WI38 (cell line): ENCODE data around the gene UPK1A.
A peak's percentile ranks its signal among the peaks of the same experiment; 100 is the strongest.
"Not testable (repeated sequence)": the region's sequence is repeated elsewhere in the genome, so short reads cannot be mapped to it uniquely, and the experiment has no call there.

Experiments
- H3K4me3 ChIP-seq: 2 replicates; pipeline ENCODE4 v1.5.1; 2011; ENCODE audit warnings: low read depth, mild to moderate bottlenecking, control low read depth, low read length
- TF ChIP-seq, protein P1 (sequence below): IDR thresholded peaks from 2 replicates; pipeline ENCODE4 v1.5.1; 2012; ENCODE audit warnings: low read depth, mild to moderate bottlenecking, control low read depth, low read length

The UPK1A gene

DNA sequence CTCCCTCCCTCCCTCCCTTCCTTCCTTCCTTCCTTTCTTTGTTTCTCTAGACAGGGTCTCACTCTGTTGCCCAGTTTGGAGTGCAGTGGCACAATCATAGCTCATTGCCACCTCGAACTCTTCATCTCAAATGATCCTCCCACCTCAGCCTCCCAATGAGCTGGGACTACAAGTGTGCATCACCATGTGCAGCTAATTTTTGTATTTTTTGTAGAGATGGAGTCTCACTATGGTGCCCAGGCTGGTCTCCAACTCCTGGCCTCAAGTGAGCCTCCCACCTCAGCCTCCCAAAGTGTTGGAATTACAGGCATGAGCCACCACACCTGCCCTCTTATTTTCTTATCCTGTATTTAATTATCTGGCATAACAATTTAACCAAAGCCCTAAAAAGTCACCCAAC is 4.4 kb downstream of the UPK1A start:
- TF ChIP-seq, protein P1, sequence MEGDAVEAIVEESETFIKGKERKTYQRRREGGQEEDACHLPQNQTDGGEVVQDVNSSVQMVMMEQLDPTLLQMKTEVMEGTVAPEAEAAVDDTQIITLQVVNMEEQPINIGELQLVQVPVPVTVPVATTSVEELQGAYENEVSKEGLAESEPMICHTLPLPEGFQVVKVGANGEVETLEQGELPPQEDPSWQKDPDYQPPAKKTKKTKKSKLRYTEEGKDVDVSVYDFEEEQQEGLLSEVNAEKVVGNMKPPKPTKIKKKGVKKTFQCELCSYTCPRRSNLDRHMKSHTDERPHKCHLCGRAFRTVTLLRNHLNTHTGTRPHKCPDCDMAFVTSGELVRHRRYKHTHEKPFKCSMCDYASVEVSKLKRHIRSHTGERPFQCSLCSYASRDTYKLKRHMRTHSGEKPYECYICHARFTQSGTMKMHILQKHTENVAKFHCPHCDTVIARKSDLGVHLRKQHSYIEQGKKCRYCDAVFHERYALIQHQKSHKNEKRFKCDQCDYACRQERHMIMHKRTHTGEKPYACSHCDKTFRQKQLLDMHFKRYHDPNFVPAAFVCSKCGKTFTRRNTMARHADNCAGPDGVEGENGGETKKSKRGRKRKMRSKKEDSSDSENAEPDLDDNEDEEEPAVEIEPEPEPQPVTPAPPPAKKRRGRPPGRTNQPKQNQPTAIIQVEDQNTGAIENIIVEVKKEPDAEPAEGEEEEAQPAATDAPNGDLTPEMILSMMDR, result no peak
- H3K4me3 ChIP-seq, result no peak overlapping the region

DNA sequence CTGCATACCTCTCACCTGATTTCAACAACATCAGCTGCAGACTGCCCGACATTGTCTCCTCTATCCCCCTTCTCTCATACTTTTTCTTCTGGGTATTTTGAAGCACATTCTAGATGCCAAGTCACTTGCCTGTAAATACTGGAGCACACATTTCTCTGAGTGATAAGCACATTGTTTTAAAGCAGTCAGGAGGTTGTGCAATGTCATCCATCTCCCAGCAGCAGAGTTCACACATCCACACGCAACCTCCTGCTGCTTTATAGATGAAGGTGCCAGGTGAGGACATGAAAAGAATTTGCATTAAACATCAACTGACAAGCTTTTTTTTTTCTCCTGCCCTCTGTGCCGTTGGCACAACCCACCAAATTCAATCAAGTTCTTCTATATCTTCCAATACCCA is 5.5 kb downstream of the UPK1A start:
- H3K4me3 ChIP-seq, result no peak overlapping the region
- TF ChIP-seq, protein P1, result no peak

DNA sequence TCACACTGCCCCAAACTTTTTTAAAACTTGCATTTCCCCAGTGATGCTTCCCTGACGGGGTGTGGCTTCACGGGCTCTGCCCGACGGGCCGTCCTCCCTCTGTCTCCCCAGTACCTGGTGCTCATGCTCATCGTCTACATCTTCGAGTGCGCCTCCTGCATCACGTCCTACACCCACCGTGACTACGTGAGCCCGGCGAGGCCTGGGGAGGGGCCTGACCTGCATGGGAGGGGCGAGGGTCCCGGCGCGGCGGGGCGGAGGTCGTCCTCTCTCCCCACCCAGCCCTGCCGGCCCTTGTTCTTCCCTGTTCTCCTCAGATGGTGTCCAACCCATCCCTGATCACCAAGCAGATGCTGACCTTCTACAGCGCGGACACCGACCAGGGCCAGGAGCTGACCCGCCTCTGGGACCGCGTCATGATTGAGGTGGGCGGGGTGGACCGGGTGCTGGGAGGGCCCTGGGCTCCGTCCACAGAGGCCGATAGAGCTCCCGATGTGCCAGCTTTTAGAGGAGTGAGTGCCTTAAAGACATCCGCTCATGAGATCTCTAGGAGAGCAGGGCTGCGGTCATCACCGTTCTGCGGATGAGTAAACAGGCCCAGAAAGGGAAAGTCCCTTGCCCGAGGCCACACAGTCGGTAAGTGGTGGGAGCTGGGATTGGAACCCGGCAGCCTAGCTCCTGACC is 6.9 kb downstream of the UPK1A start:
- H3K4me3 ChIP-seq, result peak overlapping the region; percentile 30
- TF ChIP-seq, protein P1, result no peak

DNA sequence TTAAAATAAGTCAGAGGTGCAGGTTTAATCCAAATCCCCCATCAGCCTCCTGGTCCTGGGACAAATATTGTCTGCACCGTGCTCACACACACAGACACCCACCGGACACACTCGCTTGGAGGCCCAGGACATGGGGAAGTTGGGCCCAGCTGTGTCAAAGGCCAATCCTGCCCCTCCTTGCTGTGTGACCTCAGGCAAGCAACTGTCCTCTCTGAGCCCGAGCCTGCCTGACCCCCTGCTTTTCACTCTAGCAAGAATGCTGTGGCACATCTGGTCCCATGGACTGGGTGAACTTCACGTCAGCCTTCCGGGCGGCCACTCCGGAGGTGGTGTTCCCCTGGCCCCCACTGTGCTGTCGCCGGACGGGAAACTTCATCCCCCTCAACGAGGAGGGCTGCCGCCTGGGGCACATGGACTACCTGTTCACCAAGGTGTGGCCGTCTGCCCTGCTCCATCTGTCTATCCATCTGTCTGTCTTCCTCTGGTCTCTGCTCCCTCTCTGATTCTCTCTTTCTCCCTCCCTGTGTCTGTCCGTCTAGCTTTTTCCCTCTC is 9.3 kb downstream of the UPK1A start:
- TF ChIP-seq, protein P1, result no peak

DNA sequence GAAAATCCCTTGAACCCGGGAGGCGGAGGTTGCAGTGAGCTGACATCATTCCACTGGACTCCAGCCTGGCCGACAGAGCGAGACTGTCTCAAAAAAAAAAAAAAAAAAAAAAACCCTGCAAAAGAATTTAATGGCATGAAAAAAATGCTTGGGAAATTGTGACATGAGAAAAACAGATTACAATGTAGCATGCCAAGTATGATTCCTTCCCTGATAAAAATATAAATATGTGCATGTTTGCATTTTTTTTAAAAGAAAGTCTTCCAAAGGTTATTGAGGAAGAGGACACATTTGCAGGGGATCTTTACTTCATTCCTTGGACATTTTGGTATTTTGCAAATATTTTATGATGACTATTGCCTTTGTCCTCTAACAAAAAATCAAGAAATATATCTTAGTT is 23.5 kb downstream of the UPK1A start:
- TF ChIP-seq, protein P1, result no peak
- no peak overlapping the region for H3K4me3 ChIP-seq

More for the DNA sequence above, 9.3 kb downstream of the UPK1A start:
- no peak overlapping the region for H3K4me3 ChIP-seq

DNA sequence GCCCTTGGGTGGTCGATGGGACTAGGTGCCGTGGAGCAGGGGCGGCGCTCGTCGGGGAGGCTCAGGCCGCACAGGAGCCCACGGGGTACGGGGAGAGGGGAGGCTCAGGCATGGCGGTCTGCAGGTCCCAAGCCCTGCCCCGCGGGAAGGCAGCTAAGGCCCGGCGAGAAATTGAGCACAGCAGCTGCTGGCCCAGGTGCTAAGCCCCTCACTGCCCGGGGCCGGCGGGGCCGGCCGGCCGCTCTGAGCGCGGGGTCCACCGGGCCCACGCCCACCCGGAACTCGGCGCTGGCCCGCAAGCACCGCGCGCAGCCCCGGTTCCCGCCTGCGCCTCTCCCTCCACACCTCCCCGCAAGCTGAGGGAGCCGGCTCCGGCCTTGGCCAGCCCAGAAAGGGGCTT is 24.8 kb downstream of the UPK1A start:
- not testable (repeated sequence) for H3K4me3 ChIP-seq

DNA sequence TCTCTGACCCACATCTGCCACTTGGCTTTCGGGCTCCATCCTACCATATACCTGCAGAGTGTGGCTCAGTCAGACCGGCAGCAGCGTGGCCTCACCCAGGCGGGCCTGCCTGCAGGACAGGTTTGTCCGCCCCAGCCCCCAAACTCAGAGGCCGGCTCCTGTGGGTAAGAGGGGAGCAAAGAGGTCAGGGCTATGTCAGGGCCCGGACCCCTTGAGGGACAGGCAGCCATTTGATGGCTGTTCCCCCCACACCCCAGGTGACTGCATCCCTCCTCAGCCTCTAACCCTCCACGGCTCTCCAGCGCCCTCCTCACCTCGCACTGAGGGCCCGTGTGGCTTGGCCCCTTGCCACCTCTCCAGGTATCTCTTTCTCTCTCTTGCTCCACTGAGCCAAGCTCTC is 25.7 kb downstream of the UPK1A start:
- TF ChIP-seq, protein P1, result no peak
- H3K4me3 ChIP-seq, result no peak overlapping the region

DNA sequence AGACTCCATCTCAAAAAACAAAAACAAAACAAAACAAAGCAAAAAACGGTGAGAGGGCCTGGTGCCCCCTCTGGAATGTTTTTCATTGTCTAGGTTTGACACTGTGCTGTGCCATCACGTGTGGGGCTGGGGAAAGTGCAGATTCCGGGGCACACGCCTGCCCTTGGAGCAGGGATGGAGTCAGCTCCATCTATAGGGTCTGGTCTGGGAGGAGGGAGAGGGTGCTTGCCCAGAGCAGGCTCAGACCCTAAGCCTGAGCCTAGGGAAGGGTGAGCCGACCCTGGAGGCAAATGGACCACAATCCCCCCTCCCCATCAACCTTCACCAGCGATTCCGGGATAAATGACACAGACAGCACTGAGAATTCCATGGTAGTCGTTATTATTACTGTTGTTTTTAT is 27.1 kb downstream of the UPK1A start:
- TF ChIP-seq, protein P1, result no peak
- H3K4me3 ChIP-seq, result no peak overlapping the region
